ENCODE results near the gene MIER1. TPM values are rescaled to one million over a fixed set of nuclear protein-coding genes. Genes with fewer than 3 reads are reported as not detected.

Gene MIER1
- polyA plus RNA-seq, 3 donors = 14.0 to 28.0 (median 21.9) TPM

GRCh38 chr1:67019600-67020136, 94.9 kb downstream of the MIER1 start:
- Mint-ChIP-seq H3K27me3 (ENCODE audit: low read depth in 3 of 3) (no peaks in the 10 kb centered on the region), H3K27ac (no peak overlapping the region), H3K4me3 (no peak overlapping the region), H3K9me3 (no peaks in the 10 kb centered on the region), H3K4me1 (no peaks in the 10 kb centered on the region), H3K36me3 (peaks cover 29 to 41% of the 10 kb centered on the region in 2 donors)
- H3K4me1 ChIP-seq (ENCODE audit: control insufficient read depth in 1 of 2, insufficient read depth in 2 of 2, low read length in 2 of 2) = no peaks in the 10 kb centered on the region
- H3K27ac ChIP-seq (ENCODE audit: low read depth in 1 of 2, low read length in 2 of 2) = no peak overlapping the region
- intact Hi-C loops (cut with micrococcal nuclease) = no loop called here
- H4K20me1 ChIP-seq (ENCODE audit: insufficient read depth, low read length) = no peaks in the 10 kb centered on the region
- WGBS (ENCODE audit: insufficient coverage) = 67% methylated on average over 1 of the region's 1 CpG
- H3K9ac ChIP-seq (ENCODE audit: insufficient read depth, low read length, poor library complexity, severe bottlenecking) = no peak overlapping the region
- H3K4me2 ChIP-seq (replicated peaks; ENCODE audit: extremely low read depth, low read length, poor library complexity, severe bottlenecking) = no peak overlapping the region
- no peak overlapping the region for H2AFZ ChIP-seq (ENCODE audit: insufficient read depth, low read depth, low read length, poor library complexity, severe bottlenecking)
- H3K27me3 ChIP-seq (ENCODE audit: control insufficient read depth in 2 of 2, insufficient read depth in 2 of 2, low read length in 2 of 2) = no peaks in the 10 kb centered on the region
- H3K4me3 ChIP-seq (replicated peaks in 1 of 3; ENCODE audit: low read depth in 2 of 3, low read length in 3 of 3) = no peak overlapping the region
- no peaks in the 10 kb centered on the region for H3K9me3 ChIP-seq (replicated peaks in 1 of 2; ENCODE audit: control insufficient read depth in 1 of 2, insufficient read depth in 1 of 2, low read length in 2 of 2)
- no peak for DNase-seq
- H3K36me3 ChIP-seq (replicated peaks in 1 of 2; ENCODE audit: control insufficient read depth in 1 of 2, insufficient read depth in 2 of 2, low read length in 2 of 2) = peaks cover 11 to 47% of the 10 kb centered on the region in 2 donors
- TF ChIP-seq CTCF (IDR thresholded peaks at IDR 0.05) = no peak
- no peaks in the 10 kb centered on the region for H3K79me2 ChIP-seq (ENCODE audit: insufficient read depth, low read length)

DNA sequence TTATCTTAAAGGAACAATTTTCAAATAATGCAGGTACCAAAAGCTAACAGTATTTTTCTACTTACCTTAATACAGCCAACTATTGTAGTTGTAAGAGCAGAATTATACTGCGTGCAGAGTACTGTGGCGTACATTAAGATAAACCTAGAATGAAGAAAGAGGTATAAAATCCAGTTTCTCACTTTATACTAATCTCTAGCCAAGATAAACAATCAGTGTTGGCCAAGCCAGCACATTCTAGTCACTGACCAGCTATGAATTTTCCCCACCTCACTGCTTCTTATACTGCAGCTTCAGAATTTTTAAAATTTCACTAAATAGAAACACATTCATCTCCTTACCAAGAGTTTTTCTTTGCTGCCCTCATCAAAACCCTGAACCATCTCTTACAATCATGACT, 95.5 kb downstream of the MIER1 start:
- WGBS (ENCODE audit: insufficient coverage) = no CpG with 5 or more reads among the region's 2 CpGs
- no peaks in the 10 kb centered on the region for H3K79me2 ChIP-seq (ENCODE audit: insufficient read depth, low read length)
- Mint-ChIP-seq H3K4me1 (no peaks in the 10 kb centered on the region), H3K27me3 (ENCODE audit: low read depth in 3 of 3) (no peaks in the 10 kb centered on the region), H3K4me3 (no peak overlapping the region), H3K36me3 (peaks cover 32 to 46% of the 10 kb centered on the region in 2 donors), H3K9me3 (no peaks in the 10 kb centered on the region), H3K27ac (no peak overlapping the region)
- intact Hi-C loops (cut with micrococcal nuclease) = no loop called here
- peaks cover 11 to 54% of the 10 kb centered on the region in 2 donors for H3K36me3 ChIP-seq (replicated peaks in 1 of 2; ENCODE audit: control insufficient read depth in 1 of 2, insufficient read depth in 2 of 2, low read length in 2 of 2)
- no peaks in the 10 kb centered on the region for H3K4me1 ChIP-seq (ENCODE audit: control insufficient read depth in 1 of 2, insufficient read depth in 2 of 2, low read length in 2 of 2)
- no peak overlapping the region for H3K4me3 ChIP-seq (replicated peaks in 1 of 3; ENCODE audit: low read depth in 2 of 3, low read length in 3 of 3)
- H4K20me1 ChIP-seq (ENCODE audit: insufficient read depth, low read length) = no peaks in the 10 kb centered on the region
- no peak overlapping the region for H3K4me2 ChIP-seq (replicated peaks; ENCODE audit: extremely low read depth, low read length, poor library complexity, severe bottlenecking)
- H3K27ac ChIP-seq (ENCODE audit: low read depth in 1 of 2, low read length in 2 of 2) = no peak overlapping the region
- no peaks in the 10 kb centered on the region for H3K9me3 ChIP-seq (replicated peaks in 1 of 2; ENCODE audit: control insufficient read depth in 1 of 2, insufficient read depth in 1 of 2, low read length in 2 of 2)
- no peak for DNase-seq
- no peaks in the 10 kb centered on the region for H3K27me3 ChIP-seq (ENCODE audit: control insufficient read depth in 2 of 2, insufficient read depth in 2 of 2, low read length in 2 of 2)
- H3K9ac ChIP-seq (ENCODE audit: insufficient read depth, low read length, poor library complexity, severe bottlenecking) = no peak overlapping the region
- no peak overlapping the region for H2AFZ ChIP-seq (ENCODE audit: insufficient read depth, low read depth, low read length, poor library complexity, severe bottlenecking)
- TF ChIP-seq CTCF (IDR thresholded peaks at IDR 0.05) = no peak

Measured in CD14-positive monocyte (primary cell).